Lung (tissue), 12 donors: ENCODE data around the gene TCOF1. TPM values are rescaled to one million over a fixed set of nuclear protein-coding genes. Genes with fewer than 3 reads are reported as not detected.
A peak's percentile ranks its signal among the peaks of the same experiment; 100 is the strongest.

ENCODE experiments used
- ATAC-seq: fragments of 200-7000 bp; cut with Tn5 transposase; one replicate; pipeline ENCODE4 v1.9.1; 2020; ENCODE audit warnings: moderate number of reproducible peaks; ENCODE audit not compliant: insufficient read depth, low FRiP score
- DNase-seq, 3 donors: peaks; one replicate each; pipeline ENCODE4 v3.0.0-alpha.2; 2013 to 2017
- H3K27ac ChIP-seq, 2 donors: one replicate each; pipeline ENCODE4 v1.5.1; 2013; ENCODE audit warnings: mild to moderate bottlenecking in 2 of 2, moderate library complexity in 2 of 2, control low read depth in 1 of 2, inconsistent platforms in 1 of 2, low read depth in 1 of 2, low read length in 1 of 2
- H3K27me3 ChIP-seq, 3 donors: one replicate each; pipeline ENCODE4 v1.5.1; 2013; ENCODE audit warnings: low read length in 2 of 3; ENCODE audit not compliant: control insufficient read depth in 3 of 3, insufficient read depth in 3 of 3
- H3K36me3 ChIP-seq, 4 donors: one replicate each; pipeline ENCODE4 v1.5.1; 2013; ENCODE audit warnings: low read length in 4 of 4, mild to moderate bottlenecking in 1 of 4, moderate library complexity in 1 of 4; ENCODE audit not compliant: control insufficient read depth in 4 of 4, insufficient read depth in 4 of 4
- H3K4me1 ChIP-seq, 5 donors: one replicate each; pipeline ENCODE4 v1.5.1; 2013; ENCODE audit warnings: low read length in 5 of 5, mild to moderate bottlenecking in 2 of 5, moderate library complexity in 1 of 5; ENCODE audit not compliant: control insufficient read depth in 5 of 5, insufficient read depth in 5 of 5
- H3K4me3 ChIP-seq: one replicate; pipeline ENCODE4 v1.5.1; 2013; ENCODE audit warnings: mild to moderate bottlenecking, control low read depth, moderate library complexity
- H3K9ac ChIP-seq, 2 donors: one replicate each; pipeline ENCODE4 v1.5.1; 2013; ENCODE audit warnings: low read length in 2 of 2, control low read depth in 1 of 2; ENCODE audit not compliant: insufficient read depth in 1 of 2
- H3K9me3 ChIP-seq, 4 donors: one replicate each; pipeline ENCODE4 v1.5.1; 2013; ENCODE audit warnings: low read length in 3 of 4, mild to moderate bottlenecking in 1 of 4, moderate library complexity in 1 of 4; ENCODE audit not compliant: control insufficient read depth in 4 of 4, insufficient read depth in 3 of 4
- CTCF ChIP-seq: IDR thresholded peaks from 2 replicates; pipeline ENCODE4 v1.5.1; 2012; ENCODE audit warnings: mild to moderate bottlenecking; ENCODE audit errors: control extremely low read depth, extremely low read depth
- WGBS, 2 donors: extraction: QIAGEN DNeasy Blood & Tissue Kit; methylation state at CpG; one replicate each; pipeline ENCODE4 v1.1.7; 2013; 5-methylcytosine and 5-hydroxymethylcytosine counted together
- polyA plus RNA-seq, 2 donors: library from polyadenylated mRNA; stranded (reverse); fragments of 200-250 nt; gene quantifications; one replicate each; pipeline ENCODE4 v1.2.1, GENCODE V29; 2013
- total RNA-seq, 2 donors: library from RNA; depleted of rRNA in 1 of 2; stranded (reverse); fragments of >200 nt in 1 of 2; gene quantifications; one replicate each; pipeline ENCODE4 v1.2.1, GENCODE V29; 2014 to 2021
- donor health status: control.
- donor health status: control.
- donor health status: Bipolar disorder and iron deficiency.
- donor health status: healthy.
- donor health status: DM: yes; HTN: yes; CAD: no.

TCOF1 gene
- total and polyA plus RNA-seq, 4 donors, result 13.3 to 25.3 (median 15.9) TPM

GRCh38 chr5:150446088-150446487 is 88.6 kb downstream of the TCOF1 start:
- Histone ChIP-seq H3K36me3 (peaks cover 40 to 51% (median 48%) of the 10 kb centered on the region in 4 donors), H3K4me3 (no peak overlapping the region), H3K9me3 (no peaks in the 10 kb centered on the region), H3K27ac (no peak overlapping the region), H3K27me3 (no peaks in the 10 kb centered on the region), H3K4me1 (peaks cover 0 to 13% (median 6%) of the 10 kb centered on the region in 5 donors), H3K9ac (no peak overlapping the region)
- ATAC-seq (no peak), DNase-seq (no peak)
- no peak for TF ChIP-seq CTCF
- 92 to 98% methylated on average over 2 of the region's 2 CpGs for WGBS, 2 donors

DNA sequence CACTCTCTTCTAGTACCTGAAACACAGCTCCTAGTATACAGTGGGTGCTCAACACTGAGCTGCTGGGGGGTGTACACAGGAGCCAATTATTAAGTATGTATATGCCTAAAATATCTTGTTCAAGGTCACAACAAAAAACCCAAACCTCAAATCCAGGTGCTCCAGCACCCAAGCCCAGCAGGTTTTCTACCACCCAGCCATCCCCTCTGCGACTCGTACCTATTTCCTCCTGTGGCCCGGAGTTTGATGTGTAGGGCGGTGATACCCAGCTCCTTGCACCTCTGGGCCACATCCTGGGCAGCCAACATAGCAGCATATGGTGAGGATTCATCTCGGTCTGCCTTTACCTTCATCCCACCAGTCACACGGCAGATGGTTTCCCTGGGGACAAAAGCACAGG is 89.1 kb downstream of the TCOF1 start:
- Histone ChIP-seq H3K4me1 (peaks cover 0 to 13% (median 6%) of the 10 kb centered on the region in 5 donors), H3K9me3 (no peaks in the 10 kb centered on the region), H3K4me3 (no peak overlapping the region), H3K27me3 (no peaks in the 10 kb centered on the region), H3K27ac (no peak overlapping the region), H3K9ac (no peak overlapping the region), H3K36me3 (peaks cover 40 to 48% (median 47%) of the 10 kb centered on the region in 4 donors)
- TF ChIP-seq CTCF, result no peak
- 90 to 95% methylated on average over 6 of the region's 6 CpGs for WGBS, 2 donors
- no peak for ATAC-seq
- DNase-seq, result no peak

DNA sequence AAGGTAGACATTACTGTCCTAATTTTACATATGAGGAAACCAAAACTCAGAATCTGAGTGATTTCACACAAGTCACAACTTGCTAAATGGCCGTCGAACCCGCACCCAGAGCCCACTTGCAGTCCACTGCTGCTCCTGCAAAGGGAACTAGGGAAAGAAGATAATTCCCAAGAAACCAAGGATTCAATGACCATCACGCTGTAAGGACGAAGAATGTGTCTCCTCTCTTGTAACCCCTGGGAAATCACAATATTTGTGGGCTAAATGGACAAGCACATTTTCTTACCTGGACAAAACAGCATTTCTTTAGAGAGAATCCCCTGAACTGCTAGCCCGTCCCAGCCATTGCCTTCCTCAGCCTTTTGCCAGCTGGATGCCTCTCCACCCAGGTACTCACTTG is 89.7 kb downstream of the TCOF1 start:
- Histone ChIP-seq H3K9me3 (no peaks in the 10 kb centered on the region), H3K4me3 (no peak overlapping the region), H3K27ac (no peak overlapping the region), H3K9ac (peak overlapping the region in 1 of 2 donors; percentile 88), H3K36me3 (peaks cover 40 to 47% (median 44%) of the 10 kb centered on the region in 4 donors), H3K4me1 (peaks cover 0 to 13% (median 6%) of the 10 kb centered on the region in 5 donors), H3K27me3 (no peaks in the 10 kb centered on the region)
- TF ChIP-seq CTCF, result no peak
- 92% methylated on average over 6 of the region's 6 CpGs for WGBS, 2 donors
- DNase-seq (no peak), ATAC-seq (no peak)

- 9 to 21% methylated on average over 4 of the region's 4 CpGs for WGBS, 2 donors
- Histone ChIP-seq H3K9me3 (no peaks in the 10 kb centered on the region), H3K27ac (peak overlapping the region in 1 of 2 donors; percentile 94), H3K27me3 (no peaks in the 10 kb centered on the region), H3K4me1 (peaks cover 0 to 13% (median 6%) of the 10 kb centered on the region in 5 donors), H3K9ac (peak overlapping the region; percentile 88 to 100), H3K4me3 (peak overlapping the region; percentile 93), H3K36me3 (peaks cover 38 to 45% (median 42%) of the 10 kb centered on the region in 4 donors)
- DNase-seq (no peak), ATAC-seq (no peak)
- TF ChIP-seq CTCF, result no peak
Measured at GRCh38 chr5:150448334-150448733, 90.8 kb downstream of the TCOF1 start.
